Esophagus muscularis mucosa (tissue), 4 donors: ENCODE results near the gene FBH1.

Experiments
- EP300 ChIP-seq: sonication (generic); formaldehyde crosslinking; IDR thresholded peaks from one replicate; pipeline ENCODE4 v1.6.1; 2017; ENCODE audit warnings: antibody characterized with exemption
- POLR2A ChIP-seq: fragments of 450-650 bp; IDR thresholded peaks from one replicate; pipeline ENCODE4 v1.6.1; 2017; ENCODE audit warnings: antibody characterized with exemption, moderate library complexity, mild to moderate bottlenecking, low read depth
- POLR2AphosphoS5 ChIP-seq, 2 donors: sonication (generic); formaldehyde crosslinking; IDR thresholded peaks; one replicate each; pipeline ENCODE4 v1.6.1; 2017; ENCODE audit warnings: antibody characterized with exemption in 2 of 2
- TF ChIP-seq, protein P1 (sequence below), 3 experiments: fragments of 200-600 bp in 2 of 3; fragments of 450-650 bp in 1 of 3; sonication (generic) in 2 of 3; IDR thresholded peaks; one replicate each; pipeline ENCODE4 v1.5.1; 2017 to 2019; ENCODE audit warnings: antibody characterized with exemption in 3 of 3, mild to moderate bottlenecking in 2 of 3, moderate library complexity in 1 of 3

DNA sequence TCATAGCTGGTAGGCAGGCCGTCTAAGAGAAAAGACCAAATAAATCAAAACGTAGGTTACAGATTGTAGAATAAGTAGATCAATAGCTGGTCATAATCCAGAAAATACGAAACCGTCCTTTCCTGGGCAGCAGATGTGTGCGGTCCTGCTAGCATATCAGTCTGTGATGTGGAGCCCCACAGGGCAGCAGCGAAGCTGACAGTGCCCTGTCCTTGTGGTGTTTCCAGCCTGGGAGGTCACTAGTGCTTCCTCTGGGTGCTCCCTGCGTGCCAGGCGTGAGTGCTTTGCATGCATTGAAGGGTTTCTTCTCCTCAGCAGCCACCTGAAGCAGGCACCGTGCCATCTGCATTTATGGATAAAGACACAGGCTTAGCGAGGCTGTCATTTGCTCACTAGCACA, 45.6 kb downstream of the FBH1 start:
- TF ChIP-seq POLR2A (no peak), EP300 (no peak), POLR2AphosphoS5 (IDR thresholded peaks at IDR 0.05) (no peak)
- TF ChIP-seq, protein P1, sequence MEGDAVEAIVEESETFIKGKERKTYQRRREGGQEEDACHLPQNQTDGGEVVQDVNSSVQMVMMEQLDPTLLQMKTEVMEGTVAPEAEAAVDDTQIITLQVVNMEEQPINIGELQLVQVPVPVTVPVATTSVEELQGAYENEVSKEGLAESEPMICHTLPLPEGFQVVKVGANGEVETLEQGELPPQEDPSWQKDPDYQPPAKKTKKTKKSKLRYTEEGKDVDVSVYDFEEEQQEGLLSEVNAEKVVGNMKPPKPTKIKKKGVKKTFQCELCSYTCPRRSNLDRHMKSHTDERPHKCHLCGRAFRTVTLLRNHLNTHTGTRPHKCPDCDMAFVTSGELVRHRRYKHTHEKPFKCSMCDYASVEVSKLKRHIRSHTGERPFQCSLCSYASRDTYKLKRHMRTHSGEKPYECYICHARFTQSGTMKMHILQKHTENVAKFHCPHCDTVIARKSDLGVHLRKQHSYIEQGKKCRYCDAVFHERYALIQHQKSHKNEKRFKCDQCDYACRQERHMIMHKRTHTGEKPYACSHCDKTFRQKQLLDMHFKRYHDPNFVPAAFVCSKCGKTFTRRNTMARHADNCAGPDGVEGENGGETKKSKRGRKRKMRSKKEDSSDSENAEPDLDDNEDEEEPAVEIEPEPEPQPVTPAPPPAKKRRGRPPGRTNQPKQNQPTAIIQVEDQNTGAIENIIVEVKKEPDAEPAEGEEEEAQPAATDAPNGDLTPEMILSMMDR (IDR thresholded peaks at IDR 0.05), result no peak
